GM18861 (cell line): ENCODE results near the gene ZNF296.

Experiments used
- ATAC-seq: cut with Tn5 transposase; IDR thresholded peaks from one replicate; pipeline ENCODE4 v1.9.1; 2021; ENCODE audit not compliant: unreplicated experiment

The ZNF296 gene

DNA sequence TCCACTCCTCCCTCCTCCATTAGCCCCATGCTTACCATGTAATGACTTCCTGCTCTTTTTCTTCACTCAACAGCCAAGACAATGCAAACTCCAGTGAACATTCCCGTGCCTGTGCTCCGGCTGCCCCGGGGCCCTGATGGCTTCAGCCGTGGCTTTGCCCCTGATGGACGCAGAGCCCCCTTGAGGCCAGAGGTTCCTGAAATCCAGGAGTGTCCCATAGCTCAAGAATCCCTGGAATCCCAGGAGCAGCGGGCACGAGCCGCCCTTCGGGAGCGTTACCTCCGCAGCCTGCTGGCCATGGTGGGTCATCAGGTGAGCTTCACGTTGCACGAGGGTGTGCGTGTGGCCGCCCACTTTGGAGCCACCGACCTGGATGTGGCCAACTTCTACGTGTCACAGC is 13.8 kb upstream of the ZNF296 start:
- no peak for ATAC-seq

DNA sequence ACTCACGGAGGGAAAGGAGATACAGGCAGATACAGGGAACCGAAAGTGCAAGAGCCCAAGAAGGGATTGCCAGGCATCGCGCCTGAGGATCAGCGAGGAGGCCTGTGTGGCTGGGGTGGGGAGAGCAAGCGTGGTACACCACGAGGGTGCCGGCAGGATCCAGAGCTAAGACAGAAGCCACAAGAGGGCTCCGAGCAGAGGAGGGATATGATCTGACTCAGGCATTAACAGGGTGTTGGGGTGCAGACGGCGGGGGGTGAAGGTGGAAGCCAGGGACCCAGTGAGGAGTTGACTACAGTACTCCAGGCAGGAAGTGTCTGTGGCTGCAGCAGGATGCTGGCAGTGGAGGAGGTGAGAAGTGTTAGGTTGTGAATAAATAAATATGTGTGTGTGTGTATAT is 11.3 kb upstream of the ZNF296 start:
- ATAC-seq: no peak

- no peak for ATAC-seq
These were observed 10.2 kb upstream of the ZNF296 start for GRCh38 chr19:45086480-45086879.

DNA sequence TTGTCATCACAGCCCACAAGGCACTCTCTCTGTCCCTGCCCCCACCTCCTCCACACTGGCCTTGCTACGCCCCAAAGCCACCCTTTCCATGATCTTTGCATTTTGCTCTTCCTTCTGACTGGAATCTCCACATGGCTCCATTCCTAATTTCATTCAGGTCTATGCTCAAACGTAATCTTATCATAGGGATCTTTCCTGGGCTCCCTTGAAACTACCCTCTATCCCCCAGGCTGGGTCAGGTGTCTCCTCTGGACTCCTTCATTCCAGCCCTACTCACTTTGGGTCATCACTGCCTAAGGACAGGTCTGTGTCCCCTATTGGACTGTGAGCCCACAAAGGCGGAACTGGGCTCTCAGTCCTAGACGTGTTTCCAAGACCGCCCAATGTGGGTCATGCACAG is 5.9 kb upstream of the ZNF296 start:
- ATAC-seq: no peak

DNA sequence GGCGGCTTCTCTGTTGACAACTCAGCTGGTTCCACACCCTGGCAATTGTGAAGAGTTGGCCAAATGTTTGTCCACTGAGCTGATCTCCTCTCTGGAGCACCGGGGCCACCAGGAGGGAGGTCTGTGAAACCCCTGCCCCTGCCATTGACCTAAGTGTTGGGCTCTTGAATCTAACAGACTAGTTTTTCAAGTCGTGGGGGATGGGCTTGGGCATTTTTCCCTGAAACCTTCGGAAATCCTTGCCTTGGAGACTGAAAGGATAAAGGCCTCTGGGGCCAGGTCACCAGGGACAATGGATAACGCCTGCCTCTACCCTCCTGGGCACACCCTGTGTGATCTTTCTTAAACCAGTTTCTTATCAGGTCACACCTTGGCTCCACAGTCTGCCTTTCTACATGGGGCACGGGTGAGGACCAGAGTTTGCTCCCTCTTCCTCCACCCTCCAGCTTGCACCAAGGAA is 3.7 kb upstream of the ZNF296 start:
- ATAC-seq: no peak

GRCh38 chr19:45079063-45079910 is 3.0 kb upstream of the ZNF296 start, which contains the start of gene GEMIN7:
TSS of gene GEMIN7 (plus strand) at chr19:45079260. CDS start at chr19:45090115, 10,855 bp downstream.
- no peak for ATAC-seq

DNA sequence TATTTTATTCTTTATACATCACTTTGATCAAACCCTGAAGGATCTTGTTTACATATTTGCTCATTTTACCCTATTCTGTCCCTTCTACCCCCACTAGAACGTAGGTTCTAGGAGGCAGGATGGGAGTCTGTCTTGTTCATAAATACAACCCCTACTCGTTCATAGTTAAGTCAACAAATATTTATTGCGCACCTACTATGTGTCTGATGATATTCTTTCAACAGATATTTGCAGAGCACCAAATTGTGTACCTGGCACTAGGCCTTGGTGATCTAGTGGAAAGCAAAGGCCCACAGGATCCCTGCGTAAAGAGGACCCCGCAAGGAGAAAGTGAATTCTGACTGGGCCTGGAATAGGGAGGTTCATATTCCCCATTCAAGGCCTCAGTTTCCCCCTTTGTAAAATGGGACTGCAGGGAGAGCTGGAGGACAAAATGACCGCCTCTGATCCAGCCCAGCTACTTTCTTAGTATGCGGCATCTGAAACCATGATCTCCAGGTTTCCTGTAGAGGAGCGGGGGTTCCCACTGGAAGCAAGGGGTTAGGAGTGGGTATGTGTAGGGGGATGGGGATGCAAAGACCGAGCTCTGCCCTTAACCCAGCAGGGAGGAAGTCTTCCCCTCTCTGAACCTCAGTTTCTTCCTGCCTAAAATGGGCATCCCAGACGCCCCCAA is 2.2 kb upstream of the ZNF296 start:
- ATAC-seq: no peak

DNA sequence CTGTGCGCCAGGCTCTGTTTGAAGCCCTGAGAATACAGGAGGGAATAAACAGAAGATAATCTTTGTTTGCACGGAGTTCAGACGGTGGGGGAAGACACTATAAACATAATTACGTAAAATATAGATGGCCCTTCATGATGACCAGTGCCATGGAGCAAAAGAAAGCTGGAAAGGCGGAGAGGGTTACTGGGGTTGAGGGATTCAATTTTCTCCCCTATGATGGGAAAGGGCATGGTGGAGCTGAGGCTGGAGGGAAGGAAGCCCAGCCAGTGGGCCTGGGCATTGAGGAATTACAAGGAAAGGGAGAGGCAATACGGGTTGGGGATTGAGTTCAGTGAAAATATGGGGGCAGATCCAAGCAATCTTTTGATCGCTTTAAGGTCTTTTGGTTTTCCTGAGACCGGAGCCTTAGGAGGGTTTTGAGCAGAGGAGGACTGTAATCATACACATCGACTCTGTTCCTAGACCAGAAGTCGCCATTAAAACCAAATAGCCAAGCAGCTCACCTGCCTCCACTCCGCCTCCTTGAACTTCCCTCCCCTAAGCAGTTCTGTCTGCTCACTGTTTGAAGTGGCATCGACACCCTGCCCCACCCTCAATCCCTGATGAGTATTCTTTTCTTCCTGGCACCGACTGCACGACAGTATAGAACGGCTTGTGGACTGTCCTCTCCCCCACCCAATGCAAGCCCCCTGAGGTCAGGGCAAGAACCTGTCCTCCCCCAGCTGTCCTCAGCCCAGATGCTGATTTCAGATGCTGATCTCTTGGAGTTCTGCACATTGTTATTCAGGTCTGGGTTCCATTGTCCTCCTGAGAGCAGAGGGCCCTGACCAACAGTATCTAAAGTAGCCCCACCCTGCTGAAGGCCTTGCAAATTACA is 813 bp upstream of the ZNF296 start:
- ATAC-seq: no peak

GRCh38 chr19:45075301-45076028 is 813 bp downstream of the ZNF296 start:
- ATAC-seq: peak; percentile 42

GRCh38 chr19:45074744-45075300 is 1.5 kb downstream of the ZNF296 start:
- ATAC-seq: peak; percentile 5

DNA sequence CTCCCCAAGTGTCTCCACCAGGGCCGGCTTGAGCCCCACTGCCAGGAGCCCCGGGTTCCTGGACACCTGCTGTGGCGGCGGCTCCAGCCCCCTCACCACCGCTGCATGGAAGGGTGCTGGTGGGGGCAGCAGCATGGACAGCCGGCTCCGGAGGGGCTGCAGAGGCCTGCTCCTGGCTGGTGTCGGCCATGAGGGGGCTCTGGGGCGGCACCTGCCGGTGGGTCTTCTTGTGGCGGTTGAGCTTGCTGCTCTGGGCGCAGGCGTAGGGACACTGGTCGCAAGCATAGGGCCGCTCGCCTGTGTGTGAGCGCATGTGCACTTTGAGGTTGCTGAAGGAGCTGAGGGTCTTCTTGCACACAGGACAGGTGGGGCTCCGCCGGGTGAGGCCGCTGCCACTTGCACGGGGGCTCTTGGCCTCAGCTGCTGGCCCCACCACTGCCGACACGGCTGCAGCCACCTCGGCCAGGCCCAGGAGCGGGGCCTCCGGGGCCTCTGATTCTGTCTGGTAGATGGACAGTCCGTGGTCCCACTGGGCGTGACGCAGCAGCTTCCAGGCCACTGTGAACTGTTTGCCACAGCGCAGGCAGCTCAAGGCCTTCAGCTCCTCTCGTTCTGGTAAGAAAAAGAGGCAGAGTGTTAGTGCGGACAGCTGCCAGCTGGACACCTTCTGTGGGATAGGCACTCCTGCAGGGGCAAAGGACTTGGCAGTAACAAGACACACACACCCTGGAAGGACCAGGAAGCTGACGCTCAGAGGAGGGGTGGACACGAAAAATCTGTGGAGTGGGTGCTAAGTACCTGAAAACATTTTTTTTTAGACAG is 4.1 kb downstream of the ZNF296 start:
- no peak for ATAC-seq

GRCh38 chr19:45071545-45071938 is 4.7 kb downstream of the ZNF296 start:
- ATAC-seq: no peak

DNA sequence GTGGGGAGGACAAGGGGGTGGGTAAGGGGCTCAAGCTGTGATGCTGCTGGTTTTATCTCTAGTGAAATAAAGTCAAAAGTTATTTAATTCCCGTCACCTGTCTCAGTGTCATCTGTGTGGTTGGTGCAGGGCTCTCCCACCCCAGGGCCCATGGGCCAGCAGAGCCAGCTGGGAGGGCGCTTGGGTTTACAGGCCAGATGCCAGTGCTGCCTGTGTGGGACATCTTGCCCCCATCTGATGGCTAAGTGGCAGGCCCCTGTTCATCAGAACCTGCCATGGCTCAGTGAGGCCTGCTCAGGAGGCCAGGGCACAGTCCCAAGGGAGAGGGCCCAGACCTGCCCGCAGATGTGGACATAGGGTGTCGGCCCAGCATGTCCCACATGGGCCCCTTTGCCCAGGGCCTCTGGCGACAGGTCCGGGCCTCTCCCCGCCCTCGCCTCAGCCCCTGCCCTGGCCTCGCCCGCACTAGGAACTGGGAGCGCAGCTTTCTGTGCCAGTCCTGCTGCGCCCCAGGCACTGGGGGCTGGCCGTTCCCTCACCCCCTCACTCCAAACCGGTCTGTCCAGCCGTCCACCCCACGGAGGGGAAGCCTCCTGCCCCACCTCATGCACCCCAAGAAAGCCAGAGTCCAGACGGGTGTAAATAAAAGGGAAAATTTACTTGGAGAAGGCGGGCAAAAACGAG is 5.3 kb downstream of the ZNF296 start:
- ATAC-seq: no peak

GRCh38 chr19:45070214-45070613 is 6.1 kb downstream of the ZNF296 start:
- no peak for ATAC-seq

- ATAC-seq: no peak
These were observed 7.2 kb downstream of the ZNF296 start for GRCh38 chr19:45069056-45069455.

GRCh38 chr19:45068041-45068440 is 8.2 kb downstream of the ZNF296 start:
- ATAC-seq: no peak

GRCh38 chr19:45066921-45067661 is 9.2 kb downstream of the ZNF296 start:
- ATAC-seq: no peak
